ENCODE data around the gene BCL3.
"Not testable (repeated sequence)": the region's sequence is repeated elsewhere in the genome, so short reads cannot be mapped to it uniquely, and the experiment has no call there.

Gene BCL3

GRCh38 chr19:44718441-44719261 lies 29.9 kb upstream of the BCL3 start:
- Histone ChIP-seq H3K4me3 (ENCODE audit: low read depth, low read length, poor library complexity, severe bottlenecking) (no peak overlapping the region), H3K27me3 (ENCODE audit: insufficient read depth, low read length) (peaks cover 6% of the 10 kb centered on the region; the same call in 1 of the 2 replicates), H3K79me2 (ENCODE audit: insufficient read depth, low read length) (no peaks in the 10 kb centered on the region), H3F3A (ENCODE audit: insufficient read depth, low read length) (no peaks in the 10 kb centered on the region), H3K4me2 (ENCODE audit: low read length) (no peak overlapping the region), H4K20me1 (ENCODE audit: insufficient read depth, low read length) (no peaks in the 10 kb centered on the region), H3K4me1 (ENCODE audit: insufficient read depth, low read length, severe bottlenecking) (peaks cover 7% of the 10 kb centered on the region), H3K27ac (ENCODE audit: low read depth, low read length, poor library complexity, severe bottlenecking) (no peak overlapping the region), H3K36me3 (ENCODE audit: insufficient read depth, low read length) (no peaks in the 10 kb centered on the region; the same call in 1 of the 2 replicates), H3K9me3 (ENCODE audit: low read length) (peaks cover 6% of the 10 kb centered on the region), H3K9ac (ENCODE audit: low read length) (no peak overlapping the region), H2AFZ (ENCODE audit: low read length) (no peak overlapping the region), H3K9me2 (ENCODE audit: low read depth, low read length) (no peaks in the 10 kb centered on the region)
- no peak for TF ChIP-seq EZH2 (IDR thresholded peaks at IDR 0.05; ENCODE audit: borderline replicate concordance, low read length)
- no peak for TF ChIP-seq CTCF (IDR thresholded peaks at IDR 0.05; ENCODE audit: low read length)

- Histone ChIP-seq H3K27me3 (ENCODE audit: insufficient read depth, low read length) (peaks cover 6% of the 10 kb centered on the region; the same call in 1 of the 2 replicates), H3K4me3 (ENCODE audit: low read depth, low read length, poor library complexity, severe bottlenecking) (no peak overlapping the region), H3K27ac (ENCODE audit: low read depth, low read length, poor library complexity, severe bottlenecking) (no peak overlapping the region), H3K4me1 (ENCODE audit: insufficient read depth, low read length, severe bottlenecking) (peaks cover 7% of the 10 kb centered on the region), H3K4me2 (ENCODE audit: low read length) (no peak overlapping the region), H2AFZ (ENCODE audit: low read length) (no peak overlapping the region), H3F3A (ENCODE audit: insufficient read depth, low read length) (no peaks in the 10 kb centered on the region), H3K9ac (ENCODE audit: low read length) (no peak overlapping the region), H3K9me3 (ENCODE audit: low read length) (peaks cover 6% of the 10 kb centered on the region), H3K9me2 (ENCODE audit: low read depth, low read length) (no peaks in the 10 kb centered on the region), H3K79me2 (ENCODE audit: insufficient read depth, low read length) (no peaks in the 10 kb centered on the region), H4K20me1 (ENCODE audit: insufficient read depth, low read length) (no peaks in the 10 kb centered on the region), H3K36me3 (ENCODE audit: insufficient read depth, low read length) (no peaks in the 10 kb centered on the region; the same call in 1 of the 2 replicates)
- TF ChIP-seq EZH2 (IDR thresholded peaks at IDR 0.05; ENCODE audit: borderline replicate concordance, low read length) = no peak
- TF ChIP-seq CTCF (IDR thresholded peaks at IDR 0.05; ENCODE audit: low read length) = no peak
Measured at GRCh38 chr19:44719262-44719701, 29.2 kb upstream of the BCL3 start.

DNA sequence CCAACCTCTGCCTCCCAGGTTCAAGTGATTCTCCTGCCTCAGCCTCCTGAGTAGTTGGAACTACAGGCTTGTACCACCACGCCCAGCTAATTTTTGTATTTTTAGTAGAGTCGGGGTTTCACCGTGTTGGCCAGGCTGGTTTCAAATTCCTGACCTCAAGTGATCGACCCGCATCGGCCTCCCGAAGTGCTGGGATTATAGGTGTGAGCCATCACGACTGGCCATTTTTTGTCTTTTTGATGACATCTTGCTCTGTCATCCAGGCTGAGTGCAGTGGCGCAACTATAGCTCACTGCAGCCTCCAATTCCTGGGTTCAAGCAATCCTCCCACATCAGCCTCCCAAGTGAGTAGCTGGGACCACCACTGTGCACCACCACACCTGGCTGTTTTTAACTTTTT lies 28.1 kb upstream of the BCL3 start:
- H3K9ac ChIP-seq (ENCODE audit: low read length); H3K9me2 ChIP-seq (ENCODE audit: low read depth, low read length); H2AFZ ChIP-seq (ENCODE audit: low read length); H3K4me1 ChIP-seq (ENCODE audit: insufficient read depth, low read length, severe bottlenecking); H3K79me2 ChIP-seq (ENCODE audit: insufficient read depth, low read length); H3K9me3 ChIP-seq (ENCODE audit: low read length); H3K4me3 ChIP-seq (ENCODE audit: low read depth, low read length, poor library complexity, severe bottlenecking); H3F3A ChIP-seq (ENCODE audit: insufficient read depth, low read length); H3K27ac ChIP-seq (ENCODE audit: low read depth, low read length, poor library complexity, severe bottlenecking); H4K20me1 ChIP-seq (ENCODE audit: insufficient read depth, low read length); H3K36me3 ChIP-seq (ENCODE audit: insufficient read depth, low read length); H3K4me2 ChIP-seq (ENCODE audit: low read length); H3K27me3 ChIP-seq (ENCODE audit: insufficient read depth, low read length): not testable (repeated sequence)

GRCh38 chr19:44720945-44721344 lies 27.6 kb upstream of the BCL3 start:
- Histone ChIP-seq H3K4me1 (ENCODE audit: insufficient read depth, low read length, severe bottlenecking) (peaks cover 7% of the 10 kb centered on the region), H3F3A (ENCODE audit: insufficient read depth, low read length) (no peaks in the 10 kb centered on the region), H3K4me2 (ENCODE audit: low read length) (no peak overlapping the region), H3K9me3 (ENCODE audit: low read length) (no peaks in the 10 kb centered on the region), H3K27ac (ENCODE audit: low read depth, low read length, poor library complexity, severe bottlenecking) (no peak overlapping the region), H3K36me3 (ENCODE audit: insufficient read depth, low read length) (no peaks in the 10 kb centered on the region), H3K9ac (ENCODE audit: low read length) (no peak overlapping the region), H3K4me3 (ENCODE audit: low read depth, low read length, poor library complexity, severe bottlenecking) (no peak overlapping the region), H3K79me2 (ENCODE audit: insufficient read depth, low read length) (no peaks in the 10 kb centered on the region), H4K20me1 (ENCODE audit: insufficient read depth, low read length) (no peaks in the 10 kb centered on the region), H3K27me3 (ENCODE audit: insufficient read depth, low read length) (no peaks in the 10 kb centered on the region; the same call in 1 of the 2 replicates), H2AFZ (ENCODE audit: low read length) (no peak overlapping the region), H3K9me2 (ENCODE audit: low read depth, low read length) (no peaks in the 10 kb centered on the region)
- no peak for TF ChIP-seq EZH2 (IDR thresholded peaks at IDR 0.05; ENCODE audit: borderline replicate concordance, low read length)
- no peak for TF ChIP-seq CTCF (IDR thresholded peaks at IDR 0.05; ENCODE audit: low read length)

- not testable (repeated sequence) for H3K4me2 ChIP-seq (ENCODE audit: low read length); H3K4me1 ChIP-seq (ENCODE audit: insufficient read depth, low read length, severe bottlenecking)
Measured at GRCh38 chr19:44721369-44721768, 27.1 kb upstream of the BCL3 start.

More at GRCh38 chr19:44721369-44721768, 27.1 kb upstream of the BCL3 start:
- not testable (repeated sequence) for H3K9me2 ChIP-seq (ENCODE audit: low read depth, low read length); H3K79me2 ChIP-seq (ENCODE audit: insufficient read depth, low read length); H2AFZ ChIP-seq (ENCODE audit: low read length); H3K4me3 ChIP-seq (ENCODE audit: low read depth, low read length, poor library complexity, severe bottlenecking); H3K36me3 ChIP-seq (ENCODE audit: insufficient read depth, low read length); H3K9me3 ChIP-seq (ENCODE audit: low read length); H3K27me3 ChIP-seq (ENCODE audit: insufficient read depth, low read length); H3K27ac ChIP-seq (ENCODE audit: low read depth, low read length, poor library complexity, severe bottlenecking); H3K9ac ChIP-seq (ENCODE audit: low read length); H3F3A ChIP-seq (ENCODE audit: insufficient read depth, low read length); H4K20me1 ChIP-seq (ENCODE audit: insufficient read depth, low read length)
